ENCODE results near the gene IL13RA1.

The IL13RA1 gene

GRCh38 chrX:118755633-118756032 is 28.2 kb downstream of the IL13RA1 start:
- Histone ChIP-seq H3K27ac (ENCODE audit: low read length) (no peak overlapping the region), H3K9ac (ENCODE audit: low read length) (no peak overlapping the region), H2AFZ (ENCODE audit: low read length) (no peak overlapping the region), H3F3A (ENCODE audit: insufficient read depth, low read length) (0 out of 2 replicates have a peak, but pooled peaks cover 7% of the 10 kb centered on the region), H4K20me1 (ENCODE audit: insufficient read depth, low read length) (no peaks in the 10 kb centered on the region), H3K36me3 (replicated peaks; ENCODE audit: insufficient read depth, low read length) (no peaks in the 10 kb centered on the region), H3K79me2 (ENCODE audit: low read length) (no peaks in the 10 kb centered on the region), H3K4me3 (ENCODE audit: low read length) (no peak overlapping the region), H3K27me3 (replicated peaks; ENCODE audit: insufficient read depth, low read length) (no peaks in the 10 kb centered on the region), H3K4me2 (ENCODE audit: low read depth, low read length) (no peak overlapping the region), H3K9me3 (replicated peaks; ENCODE audit: insufficient read depth, low read length) (no peaks in the 10 kb centered on the region), H3K9me2 (replicated peaks; ENCODE audit: insufficient read depth, low read length) (no peaks in the 10 kb centered on the region), H3K4me1 (ENCODE audit: low read length) (peaks cover 9% of the 10 kb centered on the region; the same call in 1 of the 2 replicates)
- DNase-seq = no peak
- TF ChIP-seq EZH2phosphoT487 (IDR thresholded peaks at IDR 0.05; ENCODE audit: low read length) (no peak), EZH2 (optimal IDR thresholded peaks at IDR 0.05; ENCODE audit: low read depth, low read length) (no peak), CTCF (IDR thresholded peaks at IDR 0.05; ENCODE audit: low read length) (no peak)

- H3K4me2 ChIP-seq (ENCODE audit: low read depth, low read length) = no peak overlapping the region
- no peak overlapping the region for H3K4me3 ChIP-seq (ENCODE audit: low read length)
- H3F3A ChIP-seq (ENCODE audit: insufficient read depth, low read length) = 0 out of 2 replicates have a peak, but pooled peaks cover 7% of the 10 kb centered on the region
- H3K4me1 ChIP-seq (ENCODE audit: low read length) = peaks cover 9% of the 10 kb centered on the region; the same call in 1 of the 2 replicates
- no peak overlapping the region for H2AFZ ChIP-seq (ENCODE audit: low read length)
- no peaks in the 10 kb centered on the region for H3K9me3 ChIP-seq (replicated peaks; ENCODE audit: insufficient read depth, low read length)
- H3K79me2 ChIP-seq (ENCODE audit: low read length) = no peaks in the 10 kb centered on the region
- DNase-seq = no peak
- H3K27me3 ChIP-seq (replicated peaks; ENCODE audit: insufficient read depth, low read length) = no peaks in the 10 kb centered on the region
- TF ChIP-seq EZH2 (optimal IDR thresholded peaks at IDR 0.05; ENCODE audit: low read depth, low read length) = no peak
- no peak for TF ChIP-seq CTCF (IDR thresholded peaks at IDR 0.05; ENCODE audit: low read length)
- no peak for TF ChIP-seq EZH2phosphoT487 (IDR thresholded peaks at IDR 0.05; ENCODE audit: low read length)
- no peaks in the 10 kb centered on the region for H3K9me2 ChIP-seq (replicated peaks; ENCODE audit: insufficient read depth, low read length)
- no peaks in the 10 kb centered on the region for H4K20me1 ChIP-seq (ENCODE audit: insufficient read depth, low read length)
- H3K27ac ChIP-seq (ENCODE audit: low read length) = no peak overlapping the region
- no peak overlapping the region for H3K9ac ChIP-seq (ENCODE audit: low read length)
- H3K36me3 ChIP-seq (replicated peaks; ENCODE audit: insufficient read depth, low read length) = no peaks in the 10 kb centered on the region
Observed at GRCh38 chrX:118756101-118756500, 28.7 kb downstream of the IL13RA1 start.

GRCh38 chrX:118758511-118758910 is 31.1 kb downstream of the IL13RA1 start:
- H3K27me3 ChIP-seq (replicated peaks; ENCODE audit: insufficient read depth, low read length) = no peaks in the 10 kb centered on the region
- H3K27ac ChIP-seq (ENCODE audit: low read length) = no peak overlapping the region
- no peaks in the 10 kb centered on the region for H3F3A ChIP-seq (ENCODE audit: insufficient read depth, low read length)
- H3K79me2 ChIP-seq (ENCODE audit: low read length) = no peaks in the 10 kb centered on the region
- H3K9ac ChIP-seq (ENCODE audit: low read length) = no peak overlapping the region
- H2AFZ ChIP-seq (ENCODE audit: low read length) = no peak overlapping the region
- DNase-seq = no peak
- TF ChIP-seq EZH2 (optimal IDR thresholded peaks at IDR 0.05; ENCODE audit: low read depth, low read length) (no peak), EZH2phosphoT487 (IDR thresholded peaks at IDR 0.05; ENCODE audit: low read length) (no peak), CTCF (IDR thresholded peaks at IDR 0.05; ENCODE audit: low read length) (no peak)
- H3K4me2 ChIP-seq (ENCODE audit: low read depth, low read length) = no peak overlapping the region
- no peaks in the 10 kb centered on the region for H3K9me2 ChIP-seq (replicated peaks; ENCODE audit: insufficient read depth, low read length)
- H3K9me3 ChIP-seq (replicated peaks; ENCODE audit: insufficient read depth, low read length) = no peaks in the 10 kb centered on the region
- no peaks in the 10 kb centered on the region for H4K20me1 ChIP-seq (ENCODE audit: insufficient read depth, low read length)
- no peaks in the 10 kb centered on the region for H3K36me3 ChIP-seq (replicated peaks; ENCODE audit: insufficient read depth, low read length)
- no peak overlapping the region for H3K4me3 ChIP-seq (ENCODE audit: low read length)
- no peaks in the 10 kb centered on the region for H3K4me1 ChIP-seq (ENCODE audit: low read length)
